Erythroblast (primary cell): ENCODE data around the gene ARHGEF40.

Experiments
- GATA1 ChIP-seq: IDR thresholded peaks from 2 replicates; pipeline ENCODE4 v1.6.1; 2011; ENCODE audit warnings: low read depth, mild to moderate bottlenecking, control low read depth, low read length, moderate library complexity
- POLR2A ChIP-seq: IDR thresholded peaks from 2 replicates; pipeline ENCODE4 v1.6.1; 2011; ENCODE audit warnings: mild to moderate bottlenecking, low read length

DNA sequence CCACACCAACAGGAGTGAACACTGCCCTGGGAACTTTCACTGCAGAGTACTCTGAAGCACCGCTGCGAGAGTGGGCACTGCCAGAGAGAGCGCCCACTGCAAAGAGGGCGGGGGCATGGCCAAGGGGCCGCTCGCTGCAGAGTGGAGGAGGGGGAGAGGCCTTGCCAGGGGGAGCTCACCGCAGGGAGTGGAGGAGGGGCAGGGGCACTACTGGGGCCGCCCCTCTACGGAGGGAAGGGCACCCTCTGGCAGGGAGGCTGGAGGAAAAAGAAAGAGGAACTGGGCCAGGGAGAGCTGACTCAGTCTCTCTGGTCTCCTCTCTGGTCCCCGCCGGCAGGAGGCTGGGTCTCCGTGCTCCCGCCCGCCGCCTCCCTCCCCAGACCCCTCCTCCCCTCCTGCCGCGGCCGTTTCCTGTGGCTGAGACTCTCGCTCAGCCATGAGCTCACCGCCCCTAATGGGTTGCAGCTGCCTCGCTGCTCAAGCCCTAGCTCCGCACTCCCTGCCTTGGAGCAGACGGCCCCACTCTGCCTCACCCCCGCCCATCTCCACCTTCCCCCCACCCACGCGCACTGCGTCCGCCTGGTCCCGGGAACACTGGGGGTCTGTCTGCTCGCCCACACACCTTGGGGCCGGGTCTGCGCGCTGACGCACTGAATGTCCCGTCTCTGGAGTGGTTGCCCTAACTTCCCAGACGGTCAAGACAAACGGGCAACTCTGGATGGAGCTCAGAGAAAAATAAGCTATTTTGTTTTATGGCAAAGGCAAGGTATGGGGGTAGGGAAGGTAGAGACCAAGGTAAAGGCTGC lies 1.3 kb downstream of the ARHGEF40 start:
- no peak for TF ChIP-seq POLR2A
- TF ChIP-seq GATA1 = no peak
